ENCODE results near the gene PTGFRN.

GRCh38 chr1:116911188-116911553 lies 1.5 kb downstream of the PTGFRN start:
- TF ChIP-seq CTCF (IDR thresholded peaks at IDR 0.05 in 8 of 11, conservative IDR thresholded peaks at IDR 0.05 in 3 of 11) (no peak), POLR2AphosphoS5 (IDR thresholded peaks at IDR 0.05) (no peak)

Measured in spleen (tissue), 7 donors.